ENCODE measurements around the gene ACADSB.

ACADSB gene

GRCh38 chr10:123097039-123097438 lies 88.2 kb downstream of the ACADSB start:
- no peaks in the 10 kb centered on the region for H3F3A ChIP-seq (ENCODE audit: insufficient read depth, low read length)
- H3K9me3 ChIP-seq (replicated peaks; ENCODE audit: insufficient read depth, low read length) = no peaks in the 10 kb centered on the region
- H3K36me3 ChIP-seq (replicated peaks; ENCODE audit: insufficient read depth, low read length) = no peaks in the 10 kb centered on the region
- no peak for TF ChIP-seq EZH2phosphoT487 (IDR thresholded peaks at IDR 0.05; ENCODE audit: low read length)
- TF ChIP-seq, protein P1, sequence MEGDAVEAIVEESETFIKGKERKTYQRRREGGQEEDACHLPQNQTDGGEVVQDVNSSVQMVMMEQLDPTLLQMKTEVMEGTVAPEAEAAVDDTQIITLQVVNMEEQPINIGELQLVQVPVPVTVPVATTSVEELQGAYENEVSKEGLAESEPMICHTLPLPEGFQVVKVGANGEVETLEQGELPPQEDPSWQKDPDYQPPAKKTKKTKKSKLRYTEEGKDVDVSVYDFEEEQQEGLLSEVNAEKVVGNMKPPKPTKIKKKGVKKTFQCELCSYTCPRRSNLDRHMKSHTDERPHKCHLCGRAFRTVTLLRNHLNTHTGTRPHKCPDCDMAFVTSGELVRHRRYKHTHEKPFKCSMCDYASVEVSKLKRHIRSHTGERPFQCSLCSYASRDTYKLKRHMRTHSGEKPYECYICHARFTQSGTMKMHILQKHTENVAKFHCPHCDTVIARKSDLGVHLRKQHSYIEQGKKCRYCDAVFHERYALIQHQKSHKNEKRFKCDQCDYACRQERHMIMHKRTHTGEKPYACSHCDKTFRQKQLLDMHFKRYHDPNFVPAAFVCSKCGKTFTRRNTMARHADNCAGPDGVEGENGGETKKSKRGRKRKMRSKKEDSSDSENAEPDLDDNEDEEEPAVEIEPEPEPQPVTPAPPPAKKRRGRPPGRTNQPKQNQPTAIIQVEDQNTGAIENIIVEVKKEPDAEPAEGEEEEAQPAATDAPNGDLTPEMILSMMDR (IDR thresholded peaks at IDR 0.05; ENCODE audit: low read length) = no peak
- no peak for DNase-seq
- no peaks in the 10 kb centered on the region for H3K79me2 ChIP-seq (ENCODE audit: low read length)
- H3K9me2 ChIP-seq (replicated peaks; ENCODE audit: insufficient read depth, low read length) = no peaks in the 10 kb centered on the region
- H4K20me1 ChIP-seq (ENCODE audit: insufficient read depth, low read length) = no peaks in the 10 kb centered on the region
- H3K27me3 ChIP-seq (replicated peaks; ENCODE audit: insufficient read depth, low read length) = no peaks in the 10 kb centered on the region
- no peak overlapping the region for H3K9ac ChIP-seq (ENCODE audit: low read length)
- no peaks in the 10 kb centered on the region for H3K4me1 ChIP-seq (ENCODE audit: low read length)
- H3K4me2 ChIP-seq (ENCODE audit: low read depth, low read length) = no peak overlapping the region
- H3K4me3 ChIP-seq (ENCODE audit: low read length) = no peak overlapping the region
- H3K27ac ChIP-seq (ENCODE audit: low read length) = no peak overlapping the region
- H2AFZ ChIP-seq (ENCODE audit: low read length) = no peak overlapping the region

DNA sequence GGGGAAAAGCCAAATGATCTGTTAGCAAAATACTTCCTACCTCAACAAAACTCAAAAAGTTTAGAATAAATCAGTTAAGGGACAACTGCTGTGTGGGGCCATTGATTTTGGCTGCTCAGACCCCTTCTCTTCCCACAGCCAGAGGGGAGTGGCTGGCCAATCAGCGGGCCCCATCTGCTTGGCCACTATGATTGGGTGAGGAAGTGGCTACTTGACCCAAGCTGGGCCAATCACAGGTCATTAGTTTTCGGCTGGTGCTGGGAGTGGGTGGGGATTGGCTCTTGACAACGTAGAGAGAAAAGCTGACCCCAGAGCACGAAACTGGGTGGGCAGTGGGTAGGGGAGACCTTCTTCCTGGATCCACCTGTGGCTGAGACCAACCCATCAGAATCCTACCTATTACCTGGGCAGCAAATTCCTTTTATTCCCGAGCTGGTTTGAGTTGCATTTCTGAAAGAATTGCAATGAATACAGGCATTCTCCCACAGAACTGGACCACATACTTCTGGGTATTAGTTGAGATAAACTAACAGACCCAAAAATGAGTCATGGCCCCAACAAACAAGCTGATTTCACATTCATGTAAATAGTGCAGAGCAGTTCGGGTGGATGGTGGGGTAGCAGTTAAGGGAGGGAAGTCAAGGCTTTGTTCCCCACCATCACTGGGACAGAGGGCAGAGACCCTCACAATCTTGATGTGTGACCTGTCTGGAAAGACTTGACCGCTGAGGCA lies 91.4 kb downstream of the ACADSB start:
- no peak for DNase-seq
- TF ChIP-seq EZH2 (optimal IDR thresholded peaks at IDR 0.05; ENCODE audit: low read depth, low read length) (no peak), EZH2phosphoT487 (IDR thresholded peaks at IDR 0.05; ENCODE audit: low read length) (no peak)
- TF ChIP-seq, protein P1 (IDR thresholded peaks at IDR 0.05; ENCODE audit: low read length) = no peak
- H3K27me3 ChIP-seq (replicated peaks; ENCODE audit: insufficient read depth, low read length) = no peaks in the 10 kb centered on the region

GRCh38 chr10:123101872-123102271 lies 93.1 kb downstream of the ACADSB start:
- Histone ChIP-seq H3K4me1 (ENCODE audit: low read length) (no peaks in the 10 kb centered on the region), H3K4me2 (ENCODE audit: low read depth, low read length) (no peak overlapping the region), H3K9me3 (replicated peaks; ENCODE audit: insufficient read depth, low read length) (no peaks in the 10 kb centered on the region), H3K9ac (ENCODE audit: low read length) (no peak overlapping the region), H3K79me2 (ENCODE audit: low read length) (no peaks in the 10 kb centered on the region), H3K27ac (ENCODE audit: low read length) (no peak overlapping the region), H4K20me1 (ENCODE audit: insufficient read depth, low read length) (no peaks in the 10 kb centered on the region), H3K36me3 (replicated peaks; ENCODE audit: insufficient read depth, low read length) (no peaks in the 10 kb centered on the region), H3F3A (ENCODE audit: insufficient read depth, low read length) (no peaks in the 10 kb centered on the region), H2AFZ (ENCODE audit: low read length) (no peak overlapping the region), H3K4me3 (ENCODE audit: low read length) (no peak overlapping the region), H3K9me2 (replicated peaks; ENCODE audit: insufficient read depth, low read length) (no peaks in the 10 kb centered on the region), H3K27me3 (replicated peaks; ENCODE audit: insufficient read depth, low read length) (no peaks in the 10 kb centered on the region)
- TF ChIP-seq EZH2phosphoT487 (IDR thresholded peaks at IDR 0.05; ENCODE audit: low read length) (no peak), EZH2 (optimal IDR thresholded peaks at IDR 0.05; ENCODE audit: low read depth, low read length) (no peak)
- TF ChIP-seq, protein P1 (IDR thresholded peaks at IDR 0.05; ENCODE audit: low read length) = no peak
- DNase-seq = no peak

More for the DNA sequence above, 91.4 kb downstream of the ACADSB start:
- H2AFZ ChIP-seq (ENCODE audit: low read length) = no peak overlapping the region
- H3K27ac ChIP-seq (ENCODE audit: low read length) = no peak overlapping the region
- no peak overlapping the region for H3K4me2 ChIP-seq (ENCODE audit: low read depth, low read length)
- H3K4me3 ChIP-seq (ENCODE audit: low read length) = no peak overlapping the region
- no peaks in the 10 kb centered on the region for H3F3A ChIP-seq (ENCODE audit: insufficient read depth, low read length)
- H3K9ac ChIP-seq (ENCODE audit: low read length) = no peak overlapping the region
- no peaks in the 10 kb centered on the region for H3K36me3 ChIP-seq (replicated peaks; ENCODE audit: insufficient read depth, low read length)
- H3K79me2 ChIP-seq (ENCODE audit: low read length) = no peaks in the 10 kb centered on the region
- no peaks in the 10 kb centered on the region for H3K4me1 ChIP-seq (ENCODE audit: low read length)
- no peaks in the 10 kb centered on the region for H3K9me3 ChIP-seq (replicated peaks; ENCODE audit: insufficient read depth, low read length)
- H4K20me1 ChIP-seq (ENCODE audit: insufficient read depth, low read length) = no peaks in the 10 kb centered on the region
- no peaks in the 10 kb centered on the region for H3K9me2 ChIP-seq (replicated peaks; ENCODE audit: insufficient read depth, low read length)
